HG03095 (cell line): ENCODE measurements around the gene ATG3.
A peak's percentile ranks its signal among the peaks of the same experiment; 100 is the strongest.

Source experiments
- ATAC-seq: cut with Tn5 transposase; IDR thresholded peaks from one replicate; pipeline ENCODE4 v1.9.1; 2021; ENCODE audit warnings: moderate library complexity; ENCODE audit not compliant: unreplicated experiment

ATG3 gene

GRCh38 chr3:112561734-112562529 is at the start of gene ATG3, which contains the start of gene SLC35A5:
Gene ATG3, minus strand, starts transcription at chr3:112561962. Its CDS starts 434 bp downstream, at chr3:112561528.
Gene SLC35A5, plus strand, starts transcription at chr3:112562045. Its CDS starts 1,359 bp downstream, at chr3:112563404.
- ATAC-seq: peak; percentile 76

DNA sequence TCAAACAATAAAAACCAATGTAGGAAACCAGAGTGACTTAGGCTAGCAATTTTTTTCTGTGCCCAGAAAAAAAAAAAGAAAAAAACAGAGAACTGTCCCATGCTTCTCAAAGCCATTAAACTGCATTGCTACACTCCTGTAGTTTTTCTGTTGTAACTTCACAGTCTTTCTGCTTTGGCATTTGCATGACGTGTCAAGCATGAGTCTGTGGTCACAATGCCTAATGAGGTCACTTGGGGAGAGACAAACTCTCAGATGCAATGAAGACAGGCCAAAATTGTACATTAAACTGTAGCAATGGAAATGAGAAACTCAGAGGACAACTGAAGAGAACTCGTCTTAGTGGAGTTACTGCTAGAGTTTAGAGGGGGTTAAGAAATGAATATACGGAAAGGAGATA is 48.4 kb upstream of the ATG3 start:
- no peak for ATAC-seq

GRCh38 chr3:112607863-112608262 is 46.1 kb upstream of the ATG3 start:
- no peak for ATAC-seq

DNA sequence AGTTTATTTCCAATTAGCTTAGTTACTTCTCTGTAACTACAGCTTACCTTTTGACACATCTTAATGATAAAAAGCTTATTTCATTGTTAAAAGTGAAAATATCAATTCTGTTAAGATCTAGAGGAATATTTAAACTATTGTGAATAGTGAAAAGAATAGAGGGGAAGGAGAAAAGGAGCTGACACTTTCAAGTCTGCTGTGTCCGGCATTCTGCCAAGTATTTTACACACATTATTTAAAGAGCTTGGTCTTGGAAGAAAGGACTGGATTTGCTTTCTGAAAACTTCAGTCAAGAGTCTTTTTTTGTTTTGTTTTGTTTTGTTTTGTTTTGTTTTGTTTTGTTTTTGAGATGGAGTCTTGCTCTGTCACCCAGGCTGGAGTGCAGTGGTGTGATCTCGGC is 44.3 kb upstream of the ATG3 start:
- no peak for ATAC-seq

- ATAC-seq: no peak
Measured at GRCh38 chr3:112605285-112605684, 43.5 kb upstream of the ATG3 start.

GRCh38 chr3:112604536-112604935 is 42.8 kb upstream of the ATG3 start:
- ATAC-seq: no peak

- peak; percentile 81 for ATAC-seq
Measured at GRCh38 chr3:112602217-112602838, 40.6 kb upstream of the ATG3 start.

- ATAC-seq: no peak
Measured at GRCh38 chr3:112598731-112599130, 37.0 kb upstream of the ATG3 start.

DNA sequence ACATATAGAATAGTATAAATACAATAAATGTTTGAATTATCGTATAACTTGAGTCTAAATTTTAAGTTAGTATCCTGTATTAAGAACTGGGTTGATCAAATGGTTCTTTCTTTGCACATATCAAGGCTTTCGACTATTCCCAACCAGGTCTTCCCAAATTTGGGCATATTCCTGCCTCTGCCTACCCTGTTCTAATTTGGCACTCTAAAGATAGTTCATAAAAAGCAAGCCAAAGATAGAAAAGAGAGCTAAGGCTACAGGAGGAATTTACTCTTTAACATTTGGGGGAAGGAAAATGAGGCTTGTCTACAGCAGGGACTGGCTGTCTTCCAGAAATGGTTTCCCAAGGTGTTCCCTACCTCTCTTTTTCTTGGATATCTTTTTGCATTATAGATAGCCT is 36.2 kb upstream of the ATG3 start:
- no peak for ATAC-seq

DNA sequence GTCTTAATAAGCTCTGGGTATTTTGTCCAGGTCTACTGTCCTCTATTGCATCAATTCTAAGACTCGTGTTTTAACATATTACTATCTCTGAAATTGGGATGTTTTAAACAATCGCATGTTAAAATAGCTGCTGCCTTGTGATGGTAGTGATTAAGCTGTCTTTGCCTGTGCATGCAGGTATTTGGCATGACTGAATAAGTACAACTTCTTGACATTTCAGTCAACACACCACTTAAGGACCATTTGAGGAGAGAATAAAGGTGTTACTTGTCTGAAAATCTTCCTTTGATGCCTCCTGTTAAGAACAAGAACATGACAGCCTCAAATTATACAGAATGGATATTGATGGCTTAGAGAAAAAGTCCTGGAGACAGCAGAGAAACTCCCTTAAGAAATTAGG is 33.1 kb upstream of the ATG3 start:
- no peak for ATAC-seq

- ATAC-seq: no peak
Measured at GRCh38 chr3:112593258-112593657, 31.5 kb upstream of the ATG3 start.

- ATAC-seq: no peak
Measured at GRCh38 chr3:112587336-112587735, 25.6 kb upstream of the ATG3 start.

GRCh38 chr3:112585782-112586181 is 24.0 kb upstream of the ATG3 start:
- no peak for ATAC-seq

- ATAC-seq: no peak
Measured at GRCh38 chr3:112583105-112583504, 21.3 kb upstream of the ATG3 start.

DNA sequence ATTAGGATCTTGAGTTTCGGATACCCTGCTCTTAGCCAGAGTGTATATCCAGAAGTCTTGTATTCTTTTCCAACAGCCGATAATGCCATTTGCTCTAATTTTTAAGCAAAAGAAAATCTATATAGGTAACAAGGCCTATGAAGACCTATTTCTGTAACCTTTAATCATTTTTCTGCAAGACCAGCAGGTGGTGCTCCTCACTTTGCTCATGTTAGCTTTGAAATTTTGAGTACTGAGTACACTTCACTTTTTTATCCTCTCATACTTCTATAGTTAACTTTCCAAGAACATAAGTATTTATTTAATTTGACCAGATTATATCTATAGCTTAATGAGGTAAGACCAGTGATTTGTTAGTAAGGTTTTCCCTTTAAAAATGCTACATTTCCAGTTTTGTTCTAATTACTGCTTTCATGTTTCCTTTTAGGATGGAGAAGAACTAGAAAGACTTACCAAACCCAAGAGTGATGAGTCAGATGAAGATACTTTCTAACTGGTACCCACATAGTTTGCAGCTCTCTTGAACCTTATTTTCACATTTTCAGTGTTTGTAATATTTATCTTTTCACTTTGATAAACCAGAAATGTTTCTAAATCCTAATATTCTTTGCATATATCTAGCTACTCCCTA is 20.6 kb upstream of the ATG3 start:
- no peak for ATAC-seq

- no peak for ATAC-seq
Measured at GRCh38 chr3:112579697-112580096, 17.9 kb upstream of the ATG3 start.

DNA sequence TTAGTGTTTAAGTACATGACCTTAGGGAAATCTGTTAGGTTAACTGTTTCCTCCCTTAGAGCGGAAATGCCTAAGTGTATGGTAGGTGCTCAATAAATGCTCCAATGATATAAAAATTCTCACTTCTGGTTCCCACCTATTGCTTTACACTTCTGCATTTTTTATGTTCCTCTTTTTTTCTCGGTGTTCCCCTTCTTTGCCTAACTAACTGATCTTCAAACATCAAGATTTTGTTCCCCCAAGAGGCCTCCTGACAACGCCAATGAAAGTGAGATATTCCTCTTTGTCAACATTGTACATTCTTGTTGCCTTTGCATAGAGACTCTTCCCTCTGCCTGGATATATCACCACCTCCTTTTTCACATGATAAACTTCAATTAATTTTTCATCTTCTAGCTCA is 17.5 kb upstream of the ATG3 start:
- ATAC-seq: no peak

DNA sequence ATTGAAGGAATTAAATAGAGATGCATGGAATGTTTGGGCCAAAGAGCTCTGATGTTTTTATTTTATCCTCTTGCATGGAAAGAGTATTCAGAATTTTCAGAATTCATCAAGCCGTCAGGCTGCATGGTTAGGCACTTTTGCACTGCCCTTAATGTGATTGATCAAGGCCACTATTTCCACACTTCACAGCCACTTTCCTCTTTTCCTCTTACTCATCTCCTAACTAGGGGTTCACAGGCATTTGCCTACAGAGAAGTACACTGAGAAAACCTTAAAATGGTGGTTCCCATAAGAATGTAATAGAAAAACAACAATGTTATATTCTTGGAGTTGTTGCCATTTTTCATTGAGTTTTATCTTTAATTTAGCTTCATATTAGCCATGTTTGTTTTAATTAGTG is 10.9 kb upstream of the ATG3 start:
- ATAC-seq: no peak

- no peak for ATAC-seq
Measured at GRCh38 chr3:112569265-112569664, 7.5 kb upstream of the ATG3 start.

- no peak for ATAC-seq
Measured at GRCh38 chr3:112568642-112569041, 6.9 kb upstream of the ATG3 start.

DNA sequence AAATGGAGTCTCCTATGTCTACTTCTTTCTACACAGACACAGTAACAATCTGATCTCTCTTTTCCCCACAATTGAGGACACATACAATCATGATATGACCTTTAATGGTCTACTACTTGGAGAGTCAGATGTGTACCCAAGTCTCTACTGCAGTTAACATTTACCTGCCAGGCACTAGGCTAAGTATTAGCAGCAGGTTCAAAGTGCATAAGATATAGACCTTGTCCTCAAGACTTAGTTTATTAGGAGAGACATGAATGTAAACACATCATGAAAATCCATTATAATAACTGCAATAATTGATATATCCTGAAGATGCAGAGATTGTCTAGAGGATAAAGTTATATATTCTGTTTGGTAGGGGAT is 3.2 kb upstream of the ATG3 start:
- no peak for ATAC-seq
